HepG2 (cell line): ENCODE measurements around the gene CLPSL2. TPM values are rescaled to one million over a fixed set of nuclear protein-coding genes. Genes with fewer than 3 reads are reported as not detected.

Experiments used
- ARNTL ChIP-seq: sonication (generic); formaldehyde crosslinking; IDR thresholded peaks from 2 replicates; pipeline ENCODE4 v1.4.0; 2020; ENCODE audit warnings: mild to moderate bottlenecking, missing genetic modification reagents
- KLF11 ChIP-seq: IDR thresholded peaks from 2 replicates; pipeline ENCODE4 v1.6.1; 2016; ENCODE audit warnings: missing compliant biosample characterization
- NFKBIZ ChIP-seq: IDR thresholded peaks from 2 replicates; pipeline ENCODE4 v1.6.1; 2018; ENCODE audit warnings: missing genetic modification reagents, missing compliant biosample characterization
- POLR2A ChIP-seq, 2 experiments: IDR thresholded peaks; 2 replicates each; pipeline ENCODE4 v1.6.1; 2011; ENCODE audit warnings: low read depth in 2 of 2, low read length in 2 of 2, mild to moderate bottlenecking in 1 of 2, moderate library complexity in 1 of 2; ENCODE audit not compliant: insufficient read depth in 1 of 2
- POLR2AphosphoS5 ChIP-seq: IDR thresholded peaks from 2 replicates; pipeline ENCODE4 v1.6.1; 2012; ENCODE audit warnings: low read depth, low read length
- REL ChIP-seq: sonication (generic); formaldehyde crosslinking; conservative IDR thresholded peaks from 2 replicates; pipeline ENCODE4 v1.8.0; 2022; ENCODE audit warnings: mild to moderate bottlenecking, missing genetic modification reagents, moderate library complexity
- SMAD9 ChIP-seq: sonication (generic); formaldehyde crosslinking; IDR thresholded peaks from 2 replicates; pipeline ENCODE4 v1.5.1; 2020; ENCODE audit warnings: mild to moderate bottlenecking, missing genetic modification reagents
- ZNF282 ChIP-seq: fragments of 450-650 bp; IDR thresholded peaks from 2 replicates; pipeline ENCODE4 v1.6.1; 2018; ENCODE audit not compliant: partially characterized antibody
- ZNF496 ChIP-seq: sonication (generic); formaldehyde crosslinking; IDR thresholded peaks from 2 replicates; pipeline ENCODE4 v1.8.1; 2023; ENCODE audit warnings: mild to moderate bottlenecking, moderate library complexity, missing genetic modification reagents; ENCODE audit not compliant: insufficient replicate concordance
- ZNF547 ChIP-seq: sonication (generic); formaldehyde crosslinking; IDR thresholded peaks from 2 replicates; pipeline ENCODE4 v1.5.1; 2020; ENCODE audit warnings: mild to moderate bottlenecking, missing genetic modification reagents
- ZNF589 ChIP-seq: sonication (generic); formaldehyde crosslinking; conservative IDR thresholded peaks from 2 replicates; pipeline ENCODE4 v1.8.0; 2022; ENCODE audit warnings: mild to moderate bottlenecking, moderate library complexity, missing genetic modification reagents
- ZNF766 ChIP-seq: sonication (generic); formaldehyde crosslinking; IDR thresholded peaks from 2 replicates; pipeline ENCODE4 v1.5.0; 2020; ENCODE audit warnings: missing genetic modification reagents, borderline replicate concordance
- polyA plus RNA-seq, 8 experiments: library from polyadenylated mRNA; depleted of rRNA in 3 of 8; stranded (reverse) in 7 of 8; unstranded in 1 of 8; fragments of >200 nt; fragmentation: Illumina TruSeq in 4 of 8; extraction: Trizol in 4 of 8; gene quantifications; 2 replicates each; pipeline versions ENCODE4 v1.2.1 to v1.2.3, GENCODE V29; 2011 to 2016; ENCODE audit warnings: low read depth in 4 of 8, missing spikeins in 1 of 8, mixed read lengths in 1 of 8; ENCODE audit not compliant: insufficient read depth in 1 of 8
- total RNA-seq, 5 experiments: library from RNA; depleted of rRNA; stranded (reverse); fragments of >200 nt; fragmentation: Illumina TruSeq; extraction: Trizol; gene quantifications; 2 replicates each; pipeline ENCODE4 v1.2.3, GENCODE V29; 2016; ENCODE audit warnings: low read depth in 1 of 5
- TF ChIP-seq, protein P1 (sequence below): sonication (generic); formaldehyde crosslinking; IDR thresholded peaks from 2 replicates; pipeline ENCODE4 v1.5.1; 2020; ENCODE audit warnings: missing genetic modification reagents, mild to moderate bottlenecking, borderline replicate concordance
- TF ChIP-seq, protein P2 (sequence below): sonication (generic); formaldehyde crosslinking; IDR thresholded peaks from 2 replicates; pipeline ENCODE4 v1.4.0; 2020; ENCODE audit warnings: mild to moderate bottlenecking, missing genetic modification reagents
- TF ChIP-seq, protein P3 (sequence below): sonication (generic); formaldehyde crosslinking; conservative IDR thresholded peaks from 2 replicates; pipeline ENCODE4 v1.8.1; 2023; ENCODE audit warnings: missing genetic modification reagents
- TF ChIP-seq, protein P4 (sequence below): sonication (generic); formaldehyde crosslinking; conservative IDR thresholded peaks from 2 replicates; pipeline ENCODE4 v1.4.0; 2020; ENCODE audit warnings: mild to moderate bottlenecking, missing genetic modification reagents, moderate library complexity
- TF ChIP-seq, protein P5 (sequence below): sonication (generic); formaldehyde crosslinking; IDR thresholded peaks from 2 replicates; pipeline ENCODE4 v1.4.0; 2020; ENCODE audit warnings: missing genetic modification reagents, borderline replicate concordance

CLPSL2 gene
- total and polyA plus RNA-seq, 2 of the 13 experiments (the other 11 are each of a cell fraction or from before 2014, with no cell fraction given) = not detected

DNA sequence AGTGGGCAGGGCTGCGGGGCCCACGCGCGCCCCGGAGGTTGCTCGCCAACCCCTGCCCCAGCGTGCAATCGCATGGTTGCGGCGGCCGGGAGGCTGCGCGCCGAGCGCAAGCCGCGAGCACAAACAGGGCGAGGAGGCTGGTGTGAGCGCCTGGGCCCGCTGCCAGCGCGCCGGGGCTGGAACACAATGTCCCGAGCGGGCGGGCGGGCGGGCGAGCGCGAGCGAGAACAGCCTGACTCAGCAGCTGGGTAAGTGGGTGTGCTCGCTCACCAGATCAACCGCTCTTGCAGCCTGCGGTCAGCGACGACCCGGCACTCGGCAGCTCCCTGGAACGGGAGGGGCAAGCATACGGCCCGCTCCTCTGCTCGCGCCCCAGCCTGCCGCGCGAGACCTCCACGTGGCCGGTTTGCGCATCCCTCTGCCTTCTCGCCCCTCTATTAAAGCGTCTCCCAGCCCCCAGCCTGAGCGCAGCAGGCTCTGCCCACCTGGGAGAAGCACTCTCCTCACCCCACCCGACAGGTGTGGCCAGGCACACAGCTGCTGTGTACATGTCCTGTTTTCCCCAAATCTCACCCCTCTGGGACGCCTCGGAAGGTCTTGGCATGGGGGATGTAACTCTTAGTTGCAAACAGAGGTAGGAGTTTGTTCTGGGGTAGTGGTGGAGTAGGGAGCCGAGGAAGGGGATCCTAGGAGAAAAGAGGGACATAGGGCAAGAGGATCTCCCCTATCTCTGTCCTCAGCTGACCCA is 48.3 kb upstream of the CLPSL2 start (continued):
- TF ChIP-seq, protein P1, sequence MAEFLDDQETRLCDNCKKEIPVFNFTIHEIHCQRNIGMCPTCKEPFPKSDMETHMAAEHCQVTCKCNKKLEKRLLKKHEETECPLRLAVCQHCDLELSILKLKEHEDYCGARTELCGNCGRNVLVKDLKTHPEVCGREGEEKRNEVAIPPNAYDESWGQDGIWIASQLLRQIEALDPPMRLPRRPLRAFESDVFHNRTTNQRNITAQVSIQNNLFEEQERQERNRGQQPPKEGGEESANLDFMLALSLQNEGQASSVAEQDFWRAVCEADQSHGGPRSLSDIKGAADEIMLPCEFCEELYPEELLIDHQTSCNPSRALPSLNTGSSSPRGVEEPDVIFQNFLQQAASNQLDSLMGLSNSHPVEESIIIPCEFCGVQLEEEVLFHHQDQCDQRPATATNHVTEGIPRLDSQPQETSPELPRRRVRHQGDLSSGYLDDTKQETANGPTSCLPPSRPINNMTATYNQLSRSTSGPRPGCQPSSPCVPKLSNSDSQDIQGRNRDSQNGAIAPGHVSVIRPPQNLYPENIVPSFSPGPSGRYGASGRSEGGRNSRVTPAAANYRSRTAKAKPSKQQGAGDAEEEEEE (CRISPR knock-in tag) = no peak
- TF ChIP-seq POLR2A (IDR thresholded peaks at IDR 0.05; ENCODE audit: insufficient read depth in 1 of 2, low read depth in 2 of 2, low read length in 2 of 2) (no peak; a peak in 1 of 4 replicates), NFKBIZ (CRISPR knock-in tag) (no peak), ZNF589 (CRISPR knock-in tag) (no peak), ZNF282 (no peak), ZNF766 (CRISPR knock-in tag) (peak; percentile 58; the same call in 1 of the 2 replicates), POLR2AphosphoS5 (no peak), ZNF547 (CRISPR knock-in tag) (no peak), KLF11 (CRISPR knock-in tag) (no peak), REL (CRISPR knock-in tag) (no peak; the same call in 1 of the 2 replicates), ZNF496 (CRISPR knock-in tag) (no peak), SMAD9 (no peak), ARNTL (CRISPR knock-in tag) (0 out of 2 replicates have a peak, but pooled peaks have one; percentile 14)
- TF ChIP-seq, protein P2, sequence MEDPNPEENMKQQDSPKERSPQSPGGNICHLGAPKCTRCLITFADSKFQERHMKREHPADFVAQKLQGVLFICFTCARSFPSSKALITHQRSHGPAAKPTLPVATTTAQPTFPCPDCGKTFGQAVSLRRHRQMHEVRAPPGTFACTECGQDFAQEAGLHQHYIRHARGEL (CRISPR knock-in tag) = no peak
- TF ChIP-seq, protein P3, sequence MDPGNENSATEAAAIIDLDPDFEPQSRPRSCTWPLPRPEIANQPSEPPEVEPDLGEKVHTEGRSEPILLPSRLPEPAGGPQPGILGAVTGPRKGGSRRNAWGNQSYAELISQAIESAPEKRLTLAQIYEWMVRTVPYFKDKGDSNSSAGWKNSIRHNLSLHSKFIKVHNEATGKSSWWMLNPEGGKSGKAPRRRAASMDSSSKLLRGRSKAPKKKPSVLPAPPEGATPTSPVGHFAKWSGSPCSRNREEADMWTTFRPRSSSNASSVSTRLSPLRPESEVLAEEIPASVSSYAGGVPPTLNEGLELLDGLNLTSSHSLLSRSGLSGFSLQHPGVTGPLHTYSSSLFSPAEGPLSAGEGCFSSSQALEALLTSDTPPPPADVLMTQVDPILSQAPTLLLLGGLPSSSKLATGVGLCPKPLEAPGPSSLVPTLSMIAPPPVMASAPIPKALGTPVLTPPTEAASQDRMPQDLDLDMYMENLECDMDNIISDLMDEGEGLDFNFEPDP (CRISPR knock-in tag) = 0 out of 2 replicates have a peak, but pooled peaks have one; percentile 90
- TF ChIP-seq, protein P4, sequence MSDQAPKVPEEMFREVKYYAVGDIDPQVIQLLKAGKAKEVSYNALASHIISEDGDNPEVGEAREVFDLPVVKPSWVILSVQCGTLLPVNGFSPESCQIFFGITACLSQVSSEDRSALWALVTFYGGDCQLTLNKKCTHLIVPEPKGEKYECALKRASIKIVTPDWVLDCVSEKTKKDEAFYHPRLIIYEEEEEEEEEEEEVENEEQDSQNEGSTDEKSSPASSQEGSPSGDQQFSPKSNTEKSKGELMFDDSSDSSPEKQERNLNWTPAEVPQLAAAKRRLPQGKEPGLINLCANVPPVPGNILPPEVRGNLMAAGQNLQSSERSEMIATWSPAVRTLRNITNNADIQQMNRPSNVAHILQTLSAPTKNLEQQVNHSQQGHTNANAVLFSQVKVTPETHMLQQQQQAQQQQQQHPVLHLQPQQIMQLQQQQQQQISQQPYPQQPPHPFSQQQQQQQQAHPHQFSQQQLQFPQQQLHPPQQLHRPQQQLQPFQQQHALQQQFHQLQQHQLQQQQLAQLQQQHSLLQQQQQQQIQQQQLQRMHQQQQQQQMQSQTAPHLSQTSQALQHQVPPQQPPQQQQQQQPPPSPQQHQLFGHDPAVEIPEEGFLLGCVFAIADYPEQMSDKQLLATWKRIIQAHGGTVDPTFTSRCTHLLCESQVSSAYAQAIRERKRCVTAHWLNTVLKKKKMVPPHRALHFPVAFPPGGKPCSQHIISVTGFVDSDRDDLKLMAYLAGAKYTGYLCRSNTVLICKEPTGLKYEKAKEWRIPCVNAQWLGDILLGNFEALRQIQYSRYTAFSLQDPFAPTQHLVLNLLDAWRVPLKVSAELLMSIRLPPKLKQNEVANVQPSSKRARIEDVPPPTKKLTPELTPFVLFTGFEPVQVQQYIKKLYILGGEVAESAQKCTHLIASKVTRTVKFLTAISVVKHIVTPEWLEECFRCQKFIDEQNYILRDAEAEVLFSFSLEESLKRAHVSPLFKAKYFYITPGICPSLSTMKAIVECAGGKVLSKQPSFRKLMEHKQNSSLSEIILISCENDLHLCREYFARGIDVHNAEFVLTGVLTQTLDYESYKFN (CRISPR knock-in tag) = no peak; the same call in 1 of the 2 replicates
- TF ChIP-seq, protein P5, sequence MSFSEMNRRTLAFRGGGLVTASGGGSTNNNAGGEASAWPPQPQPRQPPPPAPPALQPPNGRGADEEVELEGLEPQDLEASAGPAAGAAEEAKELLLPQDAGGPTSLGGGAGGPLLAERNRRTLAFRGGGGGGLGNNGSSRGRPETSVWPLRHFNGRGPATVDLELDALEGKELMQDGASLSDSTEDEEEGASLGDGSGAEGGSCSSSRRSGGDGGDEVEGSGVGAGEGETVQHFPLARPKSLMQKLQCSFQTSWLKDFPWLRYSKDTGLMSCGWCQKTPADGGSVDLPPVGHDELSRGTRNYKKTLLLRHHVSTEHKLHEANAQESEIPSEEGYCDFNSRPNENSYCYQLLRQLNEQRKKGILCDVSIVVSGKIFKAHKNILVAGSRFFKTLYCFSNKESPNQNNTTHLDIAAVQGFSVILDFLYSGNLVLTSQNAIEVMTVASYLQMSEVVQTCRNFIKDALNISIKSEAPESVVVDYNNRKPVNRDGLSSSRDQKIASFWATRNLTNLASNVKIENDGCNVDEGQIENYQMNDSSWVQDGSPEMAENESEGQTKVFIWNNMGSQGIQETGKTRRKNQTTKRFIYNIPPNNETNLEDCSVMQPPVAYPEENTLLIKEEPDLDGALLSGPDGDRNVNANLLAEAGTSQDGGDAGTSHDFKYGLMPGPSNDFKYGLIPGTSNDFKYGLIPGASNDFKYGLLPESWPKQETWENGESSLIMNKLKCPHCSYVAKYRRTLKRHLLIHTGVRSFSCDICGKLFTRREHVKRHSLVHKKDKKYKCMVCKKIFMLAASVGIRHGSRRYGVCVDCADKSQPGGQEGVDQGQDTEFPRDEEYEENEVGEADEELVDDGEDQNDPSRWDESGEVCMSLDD (CRISPR knock-in tag) = peak; percentile 59; the same call in 1 of the 2 replicates
